Right lung (tissue), 5 donors: ENCODE results near the gene HMCN2. TPM values are rescaled to one million over a fixed set of nuclear protein-coding genes. Genes with fewer than 3 reads are reported as not detected.

Experiments used
- DNase-seq, 2 donors: peaks; one replicate each; pipeline ENCODE4 v3.0.0-alpha.2; 2013
- polyA plus RNA-seq, 5 donors: library from polyadenylated mRNA; unstranded; fragments of 120-200 nt; gene quantifications; one replicate each; pipeline versions ENCODE4 v1.2.1 to v1.2.3, GENCODE V29; 2013; ENCODE audit warnings: inconsistent platforms in 1 of 5, low replicate concordance in 1 of 5; ENCODE audit not compliant: insufficient read length in 5 of 5, insufficient read depth in 1 of 5

HMCN2 gene
- polyA plus RNA-seq, 5 donors = 0.21 to 2.1 (median 0.55) TPM

DNA sequence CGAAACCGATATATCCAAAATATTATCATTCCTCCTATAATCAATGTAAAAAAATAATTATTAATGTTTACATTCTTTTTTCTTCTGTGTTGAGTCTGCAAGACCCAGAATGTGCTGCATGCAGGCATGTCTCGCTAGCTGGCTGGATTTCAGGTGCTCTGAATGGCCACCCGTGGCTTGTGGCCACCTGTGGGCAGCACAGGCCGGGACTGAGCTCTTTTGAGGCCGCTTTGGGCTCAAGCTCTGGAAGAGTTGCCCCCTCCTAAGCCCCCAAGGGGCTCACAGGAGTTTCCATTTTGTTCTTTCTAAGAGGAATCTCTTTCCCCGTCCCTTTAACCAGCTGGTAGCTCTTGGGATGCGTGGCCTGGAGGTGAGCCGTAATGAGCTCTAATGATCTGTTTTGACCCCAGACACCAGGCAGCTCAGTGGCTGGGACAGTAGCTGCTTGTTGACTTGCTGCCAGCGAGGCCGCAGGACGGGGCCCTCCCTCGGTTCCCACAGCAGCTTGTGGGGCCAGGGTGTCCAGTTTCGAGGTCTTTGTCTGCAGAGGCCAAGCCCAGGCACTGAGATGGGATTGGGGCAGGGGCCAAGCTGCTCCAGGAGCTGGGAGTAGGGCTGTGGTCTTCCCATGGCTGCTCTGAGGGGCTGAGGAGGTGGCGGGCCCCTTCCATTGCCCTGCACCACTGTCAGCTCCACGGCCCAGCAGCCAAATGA, 200.0 kb downstream of the HMCN2 start:
- no peak for DNase-seq

DNA sequence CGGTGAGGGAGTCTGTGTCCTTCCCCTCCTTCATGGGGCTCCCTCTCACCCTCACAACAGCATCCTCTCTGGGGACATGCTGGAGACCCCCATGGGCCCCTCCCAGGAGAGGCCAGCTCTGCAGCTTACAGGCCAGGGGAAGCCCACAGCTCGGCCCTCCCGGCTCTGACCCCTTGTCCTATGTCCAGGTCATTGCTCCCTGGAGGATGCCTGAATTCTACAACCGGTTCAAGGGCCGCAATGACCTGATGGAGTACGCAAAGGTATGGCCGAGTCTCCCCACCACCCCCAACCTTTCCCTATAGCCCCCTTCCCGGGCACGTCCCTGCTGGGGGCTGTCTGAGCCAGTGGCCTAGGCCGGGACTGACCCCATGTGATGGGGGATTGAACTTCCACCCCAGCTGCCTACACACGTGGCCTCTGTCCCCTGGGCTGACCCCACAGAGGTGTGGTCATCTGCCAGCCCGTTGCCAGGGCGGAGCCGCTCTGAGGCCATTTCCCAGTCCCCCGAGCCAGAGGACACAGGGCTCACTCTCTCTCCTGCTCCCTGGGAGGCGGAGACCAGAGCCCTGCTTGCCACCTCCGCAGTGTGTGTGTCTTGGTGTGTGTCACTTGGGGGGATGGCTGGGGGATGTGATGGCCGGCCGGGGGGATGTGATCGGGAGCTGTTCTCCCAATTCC, 201.1 kb downstream of the HMCN2 start:
- no peak for DNase-seq

DNA sequence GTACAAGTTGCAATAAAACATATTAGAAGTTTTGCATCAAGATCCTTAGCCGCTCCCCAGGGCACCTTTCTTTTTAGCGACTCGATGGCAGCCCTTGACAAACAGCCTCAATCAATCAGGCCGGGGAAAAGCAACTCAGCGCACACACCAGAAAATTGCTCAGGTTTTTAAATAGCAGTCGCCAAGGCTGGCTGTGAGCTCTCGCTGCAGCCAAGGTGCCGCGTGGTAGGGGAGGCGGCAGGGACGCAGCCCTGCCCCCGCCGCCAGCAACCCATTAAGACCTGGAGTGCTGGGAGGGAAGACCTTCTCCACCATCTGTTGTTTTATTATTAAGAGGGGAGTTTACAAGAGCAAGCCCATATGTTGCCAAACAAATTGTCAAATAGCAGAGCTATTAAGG, 201.8 kb downstream of the HMCN2 start:
- DNase-seq = no peak

DNA sequence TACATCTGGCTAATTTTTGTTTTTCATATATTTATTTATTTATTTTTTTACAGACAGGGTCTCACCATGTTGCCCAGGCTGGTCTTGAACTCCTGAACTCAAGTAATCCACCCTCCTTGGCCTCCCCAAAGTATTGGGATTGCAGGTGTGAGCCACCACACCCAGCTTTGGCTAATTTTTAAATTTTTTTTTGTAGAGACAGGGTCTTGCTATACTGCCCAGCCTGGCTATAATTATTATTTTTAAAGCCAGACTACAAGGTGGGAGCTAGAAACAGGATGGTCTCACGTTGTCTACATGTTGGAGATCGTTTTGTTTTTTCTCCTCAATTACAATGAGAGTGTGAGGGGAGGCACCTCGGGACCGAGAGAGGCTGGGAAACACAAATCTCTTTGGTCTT, 203.0 kb downstream of the HMCN2 start:
- no peak for DNase-seq

DNA sequence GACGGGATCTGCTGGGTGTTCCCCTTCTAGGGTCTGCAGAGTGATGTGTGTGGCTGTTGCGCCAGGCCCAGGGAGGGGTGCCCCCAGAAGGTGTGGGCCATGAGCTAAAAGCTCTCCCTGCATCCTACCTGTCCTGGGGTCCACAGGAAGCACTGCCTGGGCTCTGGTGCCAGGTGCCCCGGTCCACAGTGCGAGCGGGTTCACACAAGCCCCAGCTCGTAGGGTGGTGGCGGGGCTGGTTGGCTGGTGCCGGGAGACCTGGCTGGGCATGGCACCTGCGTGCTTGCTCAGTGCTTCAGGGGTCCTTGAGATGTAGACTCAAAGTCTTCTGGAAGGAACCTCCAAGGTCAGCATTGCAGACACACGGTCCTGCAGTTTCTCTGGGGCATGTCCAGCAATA, 204.7 kb downstream of the HMCN2 start:
- no peak for DNase-seq

DNA sequence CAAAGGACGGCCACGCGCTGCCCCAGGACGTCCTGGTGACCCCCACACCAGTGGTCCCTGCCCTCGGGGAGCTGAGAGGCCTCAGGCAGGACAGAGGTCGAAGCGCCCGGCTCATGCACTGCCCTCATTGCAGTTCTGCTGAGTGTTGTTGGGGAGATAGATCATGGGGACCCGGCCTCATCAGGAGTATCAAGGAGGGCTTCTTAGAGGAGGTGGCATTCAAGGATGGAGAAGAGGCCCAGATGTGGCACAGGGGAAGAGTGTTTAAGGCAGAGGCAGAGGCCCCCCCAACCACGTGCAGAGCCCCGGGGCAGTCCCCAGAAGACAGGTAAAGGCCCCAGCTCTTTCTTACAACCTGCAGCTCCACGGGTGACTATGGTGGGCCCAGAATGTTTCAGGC, 205.4 kb downstream of the HMCN2 start:
- no peak for DNase-seq

DNA sequence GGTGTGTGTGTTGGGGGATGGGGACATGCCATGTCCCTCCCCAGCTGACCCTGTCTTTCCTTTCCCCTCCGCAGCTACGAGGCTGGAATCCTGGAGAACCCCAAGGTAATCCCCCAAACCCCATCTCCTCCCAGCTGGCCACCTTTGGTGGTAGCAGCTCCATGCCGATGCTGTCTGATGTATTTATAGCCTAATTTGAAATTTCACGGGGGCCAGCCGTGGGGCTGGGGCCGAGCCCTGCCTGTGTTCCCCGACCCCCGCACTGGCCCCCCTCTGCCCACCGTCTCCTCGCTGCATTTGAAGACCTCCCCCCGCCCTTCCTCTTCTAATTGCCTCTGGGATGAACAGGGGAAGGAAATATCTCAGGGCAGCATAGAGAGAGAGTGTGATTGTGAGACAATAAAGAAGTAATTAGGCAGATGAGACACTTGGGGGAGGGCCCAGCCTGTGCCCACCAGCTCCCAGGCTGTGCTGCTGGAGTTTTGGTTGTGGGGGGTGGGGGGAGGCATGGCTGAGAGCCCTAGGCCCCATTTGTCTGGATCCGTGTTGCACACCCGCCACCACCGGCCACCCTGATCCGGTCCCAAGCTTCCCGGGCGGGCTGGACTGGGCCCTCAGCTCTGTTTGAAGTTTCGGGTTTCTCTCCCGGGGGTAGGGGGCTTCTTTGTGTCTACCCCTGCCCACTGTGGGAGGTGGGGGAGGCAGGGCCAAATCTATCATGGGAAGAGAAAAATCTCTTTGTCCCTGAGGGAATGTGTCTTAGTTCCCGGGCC, 206.0 kb downstream of the HMCN2 start:
- no peak for DNase-seq

DNA sequence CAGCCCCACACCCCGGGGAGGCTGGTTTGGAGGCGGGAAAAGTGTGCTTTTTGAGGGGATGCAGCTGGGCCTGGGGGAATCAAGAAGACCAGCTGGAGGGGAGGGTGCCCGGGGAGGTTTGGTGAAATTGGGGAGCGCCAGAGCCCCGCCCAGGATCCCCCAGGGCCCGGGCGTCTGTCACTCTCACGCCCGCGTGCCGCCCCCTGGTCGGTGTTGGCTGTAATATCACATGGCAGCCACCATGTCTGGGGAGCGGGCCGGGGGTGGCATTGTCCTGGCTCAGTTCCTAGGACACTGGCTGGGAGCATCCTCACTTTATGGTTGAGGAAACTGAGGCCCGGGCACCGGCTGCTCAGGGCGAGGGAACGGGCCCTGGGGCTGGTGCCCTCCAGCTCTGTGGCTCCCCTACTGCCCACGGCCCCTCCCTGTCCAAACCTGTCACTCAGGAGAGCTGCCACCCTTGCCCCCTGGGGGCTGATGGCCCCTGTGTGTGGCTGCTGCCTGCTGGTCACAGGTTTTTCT, 206.7 kb downstream of the HMCN2 start:
- no peak for DNase-seq

DNA sequence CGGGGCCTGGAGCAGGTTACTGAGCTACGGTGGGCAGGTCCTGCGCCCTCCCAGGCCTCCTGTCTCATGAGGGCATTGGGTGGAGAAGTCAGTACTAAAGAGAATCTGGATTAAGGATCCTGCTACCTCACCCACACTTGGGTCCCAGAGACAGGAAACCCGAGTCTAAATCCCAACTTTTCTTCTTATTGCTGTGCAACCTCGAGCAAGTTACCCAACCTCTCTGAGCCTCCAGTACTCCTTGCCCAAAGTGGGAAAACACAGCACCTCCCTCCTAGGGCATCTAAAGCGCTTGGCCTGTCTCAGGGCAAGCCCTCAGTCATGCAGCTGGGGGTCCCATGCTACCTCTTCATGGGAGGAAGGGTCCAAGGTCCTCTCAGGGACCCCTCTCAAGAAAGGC, 207.4 kb downstream of the HMCN2 start:
- DNase-seq = no peak

DNA sequence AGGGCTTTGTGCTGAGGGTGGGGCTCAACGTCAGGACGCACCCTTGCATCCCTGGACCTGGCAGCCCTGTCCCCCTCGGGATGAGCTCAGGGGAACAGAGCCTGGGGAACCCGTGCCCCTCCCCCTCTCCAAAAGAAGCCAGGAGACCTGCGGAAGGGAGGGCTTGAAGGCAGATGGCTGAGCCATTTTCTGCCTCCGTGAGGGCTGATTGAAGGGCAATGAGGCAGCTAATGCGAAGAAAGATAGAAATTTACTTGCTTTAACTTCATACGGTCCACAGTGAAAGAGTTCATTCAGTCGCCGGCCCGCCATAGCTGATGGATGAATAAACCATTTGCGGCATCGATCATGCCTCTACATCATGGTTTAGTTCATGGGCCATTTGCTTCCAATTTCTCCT, 208.0 kb downstream of the HMCN2 start:
- no peak for DNase-seq

DNA sequence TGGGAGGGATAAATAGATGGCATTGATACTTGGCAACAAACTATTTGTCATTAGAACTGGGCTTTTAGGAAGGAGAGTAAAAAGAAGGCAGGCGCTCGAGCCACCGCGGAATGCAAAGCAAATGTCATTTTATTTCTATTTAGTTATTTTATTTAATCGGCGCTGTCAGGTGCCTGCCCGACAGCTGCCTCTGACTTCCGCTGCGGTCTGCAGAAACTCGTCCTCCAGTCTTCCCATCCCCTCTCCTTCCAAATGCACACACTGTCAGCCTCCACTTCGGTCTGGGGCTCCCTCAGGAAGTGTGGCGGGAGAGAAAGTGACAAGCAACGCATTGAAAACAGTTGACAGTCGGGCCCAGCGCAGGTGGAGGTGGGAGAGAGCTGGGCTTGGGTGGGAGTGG, 208.5 kb downstream of the HMCN2 start:
- DNase-seq = no peak

DNA sequence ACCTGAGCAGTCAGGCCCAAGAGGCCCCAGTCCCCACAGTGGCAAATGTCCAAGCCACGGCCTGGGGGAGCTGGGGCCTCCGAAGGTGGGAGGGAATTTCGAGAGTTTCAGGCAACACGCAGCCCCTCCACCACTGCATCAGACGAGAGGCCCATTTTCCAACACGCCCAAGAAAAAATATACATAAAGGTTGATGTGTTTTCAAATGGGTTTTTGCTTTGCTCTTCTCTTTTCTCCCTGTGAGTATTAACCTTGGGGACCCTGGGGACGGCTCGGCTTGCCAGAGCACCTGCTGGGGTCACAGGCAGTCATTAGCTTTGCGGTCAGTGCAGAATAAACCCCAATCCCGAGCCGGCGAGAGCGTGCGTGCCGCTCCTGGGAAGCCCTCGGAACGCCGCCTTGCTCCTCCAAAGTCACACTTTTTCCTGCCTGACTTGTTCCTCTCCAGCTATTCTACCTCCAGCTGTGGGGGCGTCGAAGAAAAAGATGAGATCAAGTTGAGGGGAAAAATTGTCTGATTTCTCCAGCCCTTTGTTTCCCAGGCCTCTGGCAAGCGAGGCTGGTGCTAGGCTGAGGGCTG, 210.7 kb downstream of the HMCN2 start:
- DNase-seq = no peak

DNA sequence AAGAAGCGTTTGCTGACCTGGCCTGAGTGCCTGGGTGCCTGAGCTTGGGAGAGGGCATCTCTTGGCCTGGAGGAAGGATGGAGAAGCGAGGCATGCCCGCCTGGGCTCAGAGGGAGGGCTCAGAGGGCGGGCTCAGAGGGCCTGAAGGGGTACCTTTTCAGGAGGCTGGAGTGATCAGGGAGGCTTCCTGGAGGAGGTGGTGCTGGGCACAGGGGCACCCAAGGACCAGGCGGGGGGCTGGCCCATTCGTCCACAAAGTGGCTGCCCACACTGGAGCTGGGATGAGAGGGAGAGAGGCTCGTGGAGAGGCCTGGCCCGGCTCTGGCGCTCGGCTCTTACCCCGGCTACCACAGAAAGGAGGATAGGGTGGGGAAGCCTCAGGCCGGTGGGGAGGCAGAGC, 212.0 kb downstream of the HMCN2 start:
- DNase-seq = no peak

DNA sequence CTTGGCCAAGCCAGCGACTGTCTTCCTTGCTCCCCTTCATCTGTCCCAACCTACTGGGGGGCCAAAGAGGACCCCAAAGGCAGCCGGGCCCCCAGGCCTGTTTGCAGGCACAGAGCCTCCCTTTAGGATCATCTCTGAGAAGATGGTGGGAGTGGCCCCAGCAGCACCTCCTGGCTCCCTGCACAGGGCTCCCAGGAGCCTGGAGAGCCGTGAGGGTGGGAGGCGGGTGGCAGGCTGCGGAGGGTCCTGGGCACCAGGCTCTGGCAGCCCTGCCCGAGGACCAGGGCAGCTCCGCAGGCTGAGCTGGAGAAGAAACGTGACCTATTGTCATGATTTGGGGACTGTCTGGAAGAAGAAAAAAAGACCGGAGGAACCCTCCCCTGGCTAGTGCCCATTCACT, 212.6 kb downstream of the HMCN2 start:
- DNase-seq = no peak

DNA sequence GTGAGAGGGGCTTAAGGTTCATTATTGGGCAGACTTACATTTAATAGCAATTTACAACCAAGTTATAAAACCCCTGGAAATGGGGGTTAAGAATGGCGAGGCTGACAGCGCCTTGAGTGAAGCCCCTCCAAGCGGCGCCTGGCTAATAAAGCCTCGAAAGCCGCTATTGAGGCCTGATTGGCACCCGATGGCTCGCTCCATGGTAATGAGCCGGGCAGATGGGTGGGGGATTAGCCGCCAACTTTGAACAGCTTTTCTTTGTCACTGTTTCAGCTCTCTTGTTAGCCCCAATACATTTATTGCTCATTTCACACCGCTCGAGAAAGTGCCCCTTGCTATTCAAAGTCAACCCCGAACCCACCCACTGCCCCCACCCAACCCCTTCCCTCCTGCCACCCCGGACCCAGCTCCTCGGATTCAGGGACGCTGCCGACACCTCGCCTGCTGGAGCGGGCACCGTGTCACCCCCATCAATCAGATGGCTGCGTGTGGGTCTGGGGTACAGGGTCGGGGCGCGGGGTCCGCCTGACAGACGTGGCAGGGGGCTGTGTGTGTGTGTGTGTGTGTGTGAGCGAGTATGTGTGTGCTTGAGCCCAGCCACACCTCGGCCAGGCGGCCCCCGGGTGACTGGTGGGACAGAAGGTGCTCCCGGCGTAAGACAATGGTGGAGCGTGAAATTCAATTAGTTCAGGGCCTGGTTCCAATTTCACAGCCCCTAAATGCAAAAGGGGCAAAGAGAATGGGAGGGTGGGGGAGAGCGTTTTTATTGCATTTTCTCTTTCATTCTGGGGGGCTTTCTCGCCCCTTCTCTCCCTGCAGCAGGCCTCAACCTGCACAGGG, 213.4 kb downstream of the HMCN2 start:
- DNase-seq = no peak

DNA sequence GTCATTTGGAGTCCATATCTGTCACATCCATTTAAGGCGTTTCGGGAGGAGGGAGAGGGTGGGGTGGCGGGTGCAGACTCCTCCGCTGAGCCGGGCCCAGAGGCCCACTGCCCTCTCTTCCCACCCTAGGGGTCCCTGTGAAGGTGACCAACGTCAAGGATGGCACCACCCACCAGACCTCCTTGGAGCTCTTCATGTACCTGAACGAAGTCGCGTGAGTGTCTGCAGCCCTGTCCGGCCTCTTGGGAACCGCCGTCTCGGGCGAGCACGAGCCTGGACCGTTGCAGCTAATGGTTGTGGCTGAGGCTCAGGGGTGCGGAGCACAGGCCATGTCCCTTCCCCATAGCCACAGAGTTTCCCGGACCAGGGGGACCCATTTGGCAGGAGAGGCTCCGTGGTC, 214.0 kb downstream of the HMCN2 start:
- DNase-seq = no peak

DNA sequence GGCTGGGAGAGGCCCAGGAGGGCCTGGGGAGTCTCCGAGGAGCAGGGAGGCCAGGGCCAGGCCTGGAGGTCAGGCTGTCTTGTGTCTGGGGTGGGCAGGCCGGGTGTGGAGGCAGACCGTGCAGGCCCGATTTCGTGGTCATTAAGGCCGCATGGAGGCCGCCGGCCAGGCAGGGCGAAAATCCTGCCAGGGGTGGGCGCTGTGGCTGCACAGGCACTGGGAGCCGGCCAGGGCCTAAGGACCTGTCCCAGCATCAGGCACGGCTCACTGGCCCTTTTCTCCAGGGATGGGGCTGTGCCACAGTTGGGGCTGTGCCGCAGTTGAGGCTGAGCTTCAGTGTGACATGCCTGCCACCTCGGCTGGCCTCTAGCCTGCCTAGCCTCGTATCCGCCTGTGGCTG, 215.1 kb downstream of the HMCN2 start:
- DNase-seq = no peak

DNA sequence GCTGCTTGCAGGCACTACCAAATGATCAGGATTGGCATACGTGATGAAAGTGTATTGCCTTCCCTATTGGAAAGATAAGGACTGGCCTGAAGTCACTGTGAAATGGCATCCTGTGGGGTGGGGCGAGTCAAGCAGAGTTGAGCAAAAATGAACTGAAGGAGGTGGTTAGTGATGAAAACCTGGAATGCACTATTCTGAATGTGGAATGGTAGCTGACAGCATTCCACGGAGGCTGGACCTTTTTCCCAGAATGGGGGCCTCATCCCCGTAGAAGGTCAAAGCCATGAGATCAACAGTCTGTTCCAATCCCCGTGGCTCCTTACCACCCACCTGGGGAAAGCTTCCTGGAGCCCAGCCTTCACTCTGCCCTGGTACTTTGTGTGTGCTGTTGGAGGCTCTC, 216.9 kb downstream of the HMCN2 start:
- no peak for DNase-seq

DNA sequence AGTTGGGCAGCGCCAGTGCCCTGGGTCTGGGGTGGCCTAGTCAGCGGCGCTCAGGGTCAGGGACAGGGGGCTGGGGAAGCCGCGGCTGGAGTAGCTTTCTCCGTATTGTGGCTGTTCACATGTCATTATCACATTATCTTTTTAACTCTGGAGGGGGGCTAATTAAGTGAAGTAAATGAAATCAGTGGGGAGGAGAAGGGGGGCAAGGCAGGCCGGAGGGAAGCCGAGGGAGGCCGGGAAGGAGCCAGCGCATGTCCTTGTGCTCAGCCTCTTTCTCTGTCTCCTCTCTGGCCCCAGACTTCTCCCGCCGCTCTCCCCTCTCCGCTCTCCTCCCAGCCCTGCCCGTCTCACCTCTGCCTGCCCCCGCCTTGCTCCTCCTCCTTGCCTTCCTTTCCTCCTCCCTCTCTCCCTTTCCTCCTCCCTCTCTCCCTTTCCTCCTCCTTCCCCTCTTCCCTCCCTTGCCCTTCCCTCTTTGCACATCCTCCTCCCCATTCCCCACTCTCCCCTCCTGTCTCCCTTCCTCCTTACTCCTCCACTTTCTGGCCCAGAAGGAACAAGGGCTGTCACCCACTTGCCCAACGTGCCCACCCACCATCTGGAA, 217.9 kb downstream of the HMCN2 start:
- DNase-seq = no peak
